HepG2 (cell line): Measurements from ENCODE around the gene CHST6. TPM values are rescaled to one million over a fixed set of nuclear protein-coding genes. Genes with fewer than 3 reads are reported as not detected.
"Not testable (repeated sequence)": the region's sequence is repeated elsewhere in the genome, so short reads cannot be mapped to it uniquely, and the experiment has no call there.

ENCODE experiments used
- BATF2 ChIP-seq: sonication (generic); formaldehyde crosslinking; IDR thresholded peaks from 2 replicates; pipeline ENCODE4 v1.8.0; 2022; ENCODE audit warnings: mild to moderate bottlenecking, missing genetic modification reagents, moderate library complexity
- EP300 ChIP-seq, 3 experiments: sonication (generic) in 1 of 3; formaldehyde crosslinking in 1 of 3; IDR thresholded peaks; 2 replicates each; pipeline versions ENCODE4 v1.5.1 to v1.6.1; 2011 to 2020; ENCODE audit warnings: low read depth in 2 of 3, low read length in 2 of 3, borderline replicate concordance in 1 of 3, improper control_type of control experiment in 1 of 3, mild to moderate bottlenecking in 1 of 3, missing genetic modification reagents in 1 of 3, moderate library complexity in 1 of 3
- MLXIP ChIP-seq: sonication (generic); formaldehyde crosslinking; IDR thresholded peaks from 2 replicates; pipeline ENCODE4 v1.9.0; 2021; ENCODE audit warnings: missing genetic modification reagents, borderline replicate concordance
- NKX3-1 ChIP-seq: sonication (generic); formaldehyde crosslinking; IDR thresholded peaks from 2 replicates; pipeline ENCODE4 v1.5.0; 2020; ENCODE audit warnings: missing genetic modification reagents
- NR2F1 ChIP-seq, 2 experiments: fragments of 450-650 bp in 1 of 2; formaldehyde crosslinking in 1 of 2; IDR thresholded peaks; 2 replicates each; pipeline versions ENCODE4 v1.5.0 to v1.6.1; 2016 to 2020; ENCODE audit warnings: mild to moderate bottlenecking in 1 of 2, missing compliant biosample characterization in 1 of 2, missing genetic modification reagents in 1 of 2, moderate library complexity in 1 of 2
- NR2F6 ChIP-seq, 2 experiments: IDR thresholded peaks; 2 replicates each; pipeline ENCODE4 v1.6.1; 2016; ENCODE audit warnings: antibody characterized with exemption in 1 of 2, mild to moderate bottlenecking in 1 of 2
- SKI ChIP-seq: fragments of 450-650 bp; IDR thresholded peaks from one replicate; pipeline ENCODE4 v1.6.1; 2018; ENCODE audit warnings: mild to moderate bottlenecking; ENCODE audit not compliant: partially characterized antibody
- SOX5 ChIP-seq: IDR thresholded peaks from 2 replicates; pipeline ENCODE4 v1.6.1; 2016; ENCODE audit warnings: borderline replicate concordance
- TEF ChIP-seq: sonication (generic); formaldehyde crosslinking; IDR thresholded peaks from 2 replicates; pipeline ENCODE4 v1.5.0; 2020; ENCODE audit warnings: missing genetic modification reagents
- ZFP91 ChIP-seq: sonication (generic); formaldehyde crosslinking; IDR thresholded peaks from 2 replicates; pipeline ENCODE4 v1.9.0; 2022; ENCODE audit warnings: missing genetic modification reagents, mild to moderate bottlenecking, borderline replicate concordance
- ZNF143 ChIP-seq: sonication (generic); formaldehyde crosslinking; IDR thresholded peaks from 2 replicates; pipeline ENCODE4 v1.4.0; 2020; ENCODE audit warnings: missing genetic modification reagents
- ZNF205 ChIP-seq: IDR thresholded peaks from 2 replicates; pipeline ENCODE4 v1.6.1; 2018; ENCODE audit warnings: missing biosample characterization, missing genetic modification reagents
- ZNF615 ChIP-seq: sonication (generic); formaldehyde crosslinking; IDR thresholded peaks from 2 replicates; pipeline ENCODE4 v1.5.0; 2020; ENCODE audit warnings: mild to moderate bottlenecking, missing genetic modification reagents, borderline replicate concordance
- ZNF619 ChIP-seq: sonication (generic); formaldehyde crosslinking; IDR thresholded peaks from 2 replicates; pipeline ENCODE4 v1.4.0; 2020; ENCODE audit warnings: mild to moderate bottlenecking, missing genetic modification reagents
- ZZZ3 ChIP-seq: sonication (generic); formaldehyde crosslinking; IDR thresholded peaks from 2 replicates; pipeline ENCODE4 v1.4.0; 2020; ENCODE audit warnings: missing genetic modification reagents, mild to moderate bottlenecking, borderline replicate concordance
- polyA plus RNA-seq, 8 experiments: library from polyadenylated mRNA; depleted of rRNA in 3 of 8; stranded (reverse) in 7 of 8; unstranded in 1 of 8; fragments of >200 nt; fragmentation: Illumina TruSeq in 4 of 8; extraction: Trizol in 4 of 8; gene quantifications; 2 replicates each; pipeline versions ENCODE4 v1.2.1 to v1.2.3, GENCODE V29; 2011 to 2016; ENCODE audit warnings: low read depth in 4 of 8, missing spikeins in 1 of 8, mixed read lengths in 1 of 8; ENCODE audit not compliant: insufficient read depth in 1 of 8
- total RNA-seq, 5 experiments: library from RNA; depleted of rRNA; stranded (reverse); fragments of >200 nt; fragmentation: Illumina TruSeq; extraction: Trizol; gene quantifications; 2 replicates each; pipeline ENCODE4 v1.2.3, GENCODE V29; 2016; ENCODE audit warnings: low read depth in 1 of 5

Gene CHST6
- total and polyA plus RNA-seq, 2 of the 13 experiments (the other 11 are each of a cell fraction or from before 2014, with no cell fraction given), result 0.18 to 0.91 TPM

- TF ChIP-seq MLXIP (CRISPR knock-in tag) (0 out of 2 replicates have a peak, but pooled peaks have one; percentile 57), ZZZ3 (peak; percentile 49; the same call in 1 of the 2 replicates), ZNF205 (CRISPR knock-in tag) (0 out of 2 replicates have a peak, but pooled peaks have one; percentile 45), TEF (CRISPR knock-in tag) (0 out of 2 replicates have a peak, but pooled peaks have one; percentile 16), NR2F6 (IDR thresholded peaks at IDR 0.05) (peak; percentile 32; the same call in 1 of the 2 replicates), ZNF143 (peak; percentile 7; the same call in 1 of the 2 replicates), SOX5 (0 out of 2 replicates have a peak, but pooled peaks have one; percentile 14), ZFP91 (CRISPR knock-in tag) (peak; percentile 21; the same call in 1 of the 2 replicates), NR2F1 (CRISPR knock-in tag; IDR thresholded peaks at IDR 0.05) (0 out of 4 replicates have a peak, but pooled peaks of 1 of the 2 experiments have one; percentile 8), ZNF615 (CRISPR knock-in tag) (peak; percentile 70; the same call in 1 of the 2 replicates), BATF2 (CRISPR knock-in tag) (0 out of 2 replicates have a peak, but pooled peaks have one; percentile 39), NKX3-1 (CRISPR knock-in tag) (peak; percentile 57; the same call in 1 of the 2 replicates), EP300 (CRISPR knock-in tag; IDR thresholded peaks at IDR 0.05; ENCODE audit: borderline replicate concordance) (peak; percentile 29; the same call in 1 of the 2 replicates), SKI (peak; percentile 2), ZNF619 (CRISPR knock-in tag) (peak; percentile 24; the same call in 1 of the 2 replicates)
- TF ChIP-seq NR2F6 (CRISPR knock-in tag; IDR thresholded peaks at IDR 0.05); EP300 (IDR thresholded peaks at IDR 0.05; ENCODE audit: low read depth in 2 of 2, low read length in 2 of 2): not testable (repeated sequence)
These were observed 31.7 kb downstream of the CHST6 start (continued) for GRCh38 chr16:75463389-75464121.
